DMS153 (cell line): Measurements from ENCODE around the gene MAPK6.
"Not testable (repeated sequence)": the region's sequence is repeated elsewhere in the genome, so short reads cannot be mapped to it uniquely, and the experiment has no call there.

Experiments used
- DNase-seq: peaks from one replicate; lab custom pipeline; 2025; lab: John Stamatoyannopoulos, UW

MAPK6 gene

DNA sequence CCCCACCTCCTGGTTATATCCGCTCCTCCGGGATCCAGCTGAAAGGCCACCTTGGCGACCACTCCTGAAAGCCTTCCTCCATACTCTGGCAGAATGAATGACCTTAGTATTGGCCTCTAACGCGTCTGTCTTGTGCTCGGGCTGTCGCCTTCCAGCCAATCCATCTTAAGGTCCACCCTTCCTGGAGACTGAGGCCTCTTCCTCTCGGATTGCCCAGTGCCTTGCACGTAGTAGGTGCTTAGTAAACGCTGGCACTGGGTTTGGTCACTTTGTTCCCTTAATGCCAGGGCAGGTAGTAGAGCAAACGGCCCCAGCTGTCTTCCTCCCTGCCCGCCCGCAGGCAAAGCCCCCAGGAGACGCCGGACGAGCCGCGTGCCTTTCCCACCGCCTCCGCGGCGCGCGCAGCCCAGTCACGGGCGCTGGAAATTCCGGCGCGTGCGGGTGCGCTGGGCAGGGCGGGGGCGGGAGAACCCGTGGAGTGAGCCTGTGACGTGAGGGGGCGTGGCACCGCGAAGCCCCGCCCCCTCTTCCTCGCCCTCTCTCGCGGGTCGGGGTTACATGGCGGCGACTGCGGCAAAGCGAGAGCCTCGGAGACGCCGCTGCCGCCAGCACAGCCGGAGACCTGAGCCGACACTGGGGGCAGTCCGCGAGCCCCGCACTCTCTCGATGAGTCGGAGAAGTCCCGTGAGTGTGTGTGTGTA lies at the start of gene MAPK6:
Gene MAPK6, plus strand, starts transcription at position 527 of the 701 bp plus-strand sequence. CDS start 27,242 bp downstream, outside the sequence.
- peak; percentile 43 for DNase-seq

DNA sequence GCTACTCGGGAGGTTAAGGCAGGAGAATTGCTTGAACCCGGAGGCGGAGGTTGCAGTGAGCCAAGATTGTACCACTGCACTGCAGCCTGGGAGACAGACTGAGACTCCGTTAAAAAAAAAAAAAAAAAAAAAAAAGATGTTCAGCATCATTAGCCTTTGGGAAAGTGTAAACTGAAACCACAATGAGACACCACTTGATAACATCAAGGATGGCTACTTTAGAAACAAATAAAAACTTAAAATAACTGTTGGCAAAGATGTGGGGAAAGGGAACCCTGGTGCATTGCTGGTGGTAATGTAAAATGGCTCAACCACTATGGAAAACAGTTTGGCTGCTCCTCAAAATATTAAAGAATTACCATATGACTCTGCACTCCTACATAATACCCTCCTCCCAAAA lies 49.3 kb upstream of the MAPK6 start:
- DNase-seq, result no peak

DNA sequence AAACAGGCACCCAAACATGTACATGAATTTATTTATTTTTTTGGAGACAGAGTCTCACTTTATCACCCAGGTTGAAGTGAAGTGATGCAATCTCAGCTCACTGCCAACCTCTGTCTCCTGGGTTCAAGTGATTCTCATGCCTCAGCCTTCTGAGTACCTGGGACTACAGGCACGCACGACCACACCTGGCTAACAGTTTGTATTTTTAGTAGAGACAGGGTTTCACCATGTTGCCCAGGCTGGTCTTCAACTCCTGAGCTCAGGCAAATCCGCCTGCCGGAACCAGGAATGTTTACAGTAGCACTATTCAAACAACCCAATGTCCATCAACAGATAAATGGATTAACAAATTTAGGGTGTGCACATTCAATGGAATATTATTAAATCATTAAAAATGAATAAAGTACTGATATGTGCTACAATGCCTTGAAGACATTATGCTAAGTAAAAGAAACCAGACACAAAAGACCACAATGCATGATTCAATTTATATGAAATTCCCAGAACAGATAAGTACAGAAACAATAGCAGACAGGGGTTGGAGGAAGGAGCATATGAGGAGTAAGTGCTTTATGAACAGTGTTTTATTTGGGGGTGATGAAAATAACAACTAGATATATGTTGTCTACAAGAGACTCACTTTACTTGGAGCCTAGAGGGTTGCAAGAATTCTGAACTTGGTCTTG lies 48.7 kb upstream of the MAPK6 start:
- DNase-seq, result no peak

DNA sequence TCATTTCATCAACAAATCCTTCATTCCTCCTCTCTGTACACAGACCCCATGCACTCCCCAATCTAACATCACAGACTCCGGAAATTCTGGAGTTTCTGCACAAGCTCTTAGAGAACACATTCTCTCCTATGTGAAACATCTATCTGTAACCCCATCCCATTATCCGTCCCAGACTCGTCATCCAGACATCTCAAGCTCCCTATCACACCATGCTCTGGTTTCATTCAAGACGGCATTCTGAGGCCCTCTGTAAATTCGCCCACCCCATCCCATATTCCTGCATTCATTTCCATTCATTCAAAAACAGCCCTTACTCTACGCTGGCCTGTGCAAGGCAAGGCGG lies 48.0 kb upstream of the MAPK6 start:
- no peak for DNase-seq

DNA sequence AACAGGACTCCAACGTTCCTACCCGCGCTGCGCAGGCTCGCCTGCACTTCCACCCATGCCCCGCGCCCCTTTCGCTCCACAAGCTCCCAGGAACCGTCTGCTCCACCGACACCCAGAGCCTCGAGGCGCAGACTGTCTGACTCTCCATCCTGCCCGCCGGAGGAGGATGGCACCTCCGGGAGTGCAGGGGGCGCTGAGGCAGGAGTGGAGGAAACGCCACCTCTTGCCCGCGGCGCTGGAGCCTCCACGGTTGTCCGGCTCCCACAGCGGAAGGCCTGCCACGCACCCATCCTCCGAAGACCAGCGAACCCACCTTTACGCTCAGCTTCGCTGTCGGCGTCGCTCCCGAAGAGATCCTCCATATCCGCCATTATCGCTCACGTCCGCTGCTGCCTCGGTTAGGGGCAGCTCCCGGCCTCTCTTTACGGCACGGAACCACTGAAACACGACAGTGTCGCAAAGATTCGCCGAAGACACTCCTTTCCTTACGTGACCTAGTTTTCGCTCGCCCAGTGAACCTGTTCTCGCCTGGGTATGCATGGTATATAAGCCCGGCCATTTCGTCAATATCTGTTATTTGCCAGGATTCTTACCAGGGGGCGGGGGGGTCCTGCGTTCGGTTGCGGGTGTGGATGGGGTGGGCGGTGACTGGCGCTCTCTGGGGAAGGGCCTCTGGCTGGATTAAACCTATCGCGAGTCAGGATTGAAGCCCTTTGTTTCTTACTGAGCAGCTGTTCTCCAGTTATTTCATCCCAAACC lies 47.5 kb upstream of the MAPK6 start, which contains the start of gene LEO1:
Gene LEO1, minus strand, starts transcription at position 404 of the 759 bp plus-strand sequence. Its CDS starts 33 bp downstream, at position 371.
- peak; percentile 80 for DNase-seq

DNA sequence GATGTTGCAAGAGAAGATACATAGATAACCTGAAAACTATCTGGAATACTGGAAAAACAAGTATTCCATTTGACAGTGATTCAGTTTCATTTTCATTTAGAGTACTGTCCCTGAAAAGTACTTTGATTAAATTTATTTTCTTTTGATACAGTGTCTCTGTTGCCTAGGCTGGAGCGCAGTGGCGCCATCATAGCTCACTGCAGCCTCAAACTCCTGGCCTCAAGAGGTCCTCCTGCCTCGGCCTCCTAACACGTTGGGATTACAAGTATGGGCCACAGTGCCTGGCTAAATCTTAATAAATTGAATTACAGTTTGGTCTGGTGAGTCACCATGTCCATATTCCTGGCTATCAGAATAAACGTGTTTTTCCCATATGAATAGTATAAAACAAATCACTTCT lies 45.8 kb upstream of the MAPK6 start:
- DNase-seq, result no peak

DNA sequence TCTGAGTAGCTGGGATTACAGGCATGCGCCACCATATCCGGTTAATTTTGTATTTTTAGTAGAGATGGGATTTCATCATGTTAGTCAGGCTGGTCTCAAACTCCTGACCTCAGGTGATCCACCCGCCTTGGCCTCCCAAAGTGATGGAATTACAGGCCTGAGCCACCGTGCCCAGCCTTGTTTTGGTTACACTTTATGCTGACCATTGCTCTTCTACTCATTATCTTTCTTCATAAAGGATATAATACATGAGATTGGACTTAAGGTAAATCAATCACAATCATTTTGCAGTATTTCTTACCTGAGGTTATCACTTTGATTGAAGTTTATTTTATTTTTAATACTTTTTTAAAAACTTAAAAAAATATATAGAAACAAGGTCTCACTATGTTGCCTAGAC lies 45.2 kb upstream of the MAPK6 start:
- no peak for DNase-seq

DNA sequence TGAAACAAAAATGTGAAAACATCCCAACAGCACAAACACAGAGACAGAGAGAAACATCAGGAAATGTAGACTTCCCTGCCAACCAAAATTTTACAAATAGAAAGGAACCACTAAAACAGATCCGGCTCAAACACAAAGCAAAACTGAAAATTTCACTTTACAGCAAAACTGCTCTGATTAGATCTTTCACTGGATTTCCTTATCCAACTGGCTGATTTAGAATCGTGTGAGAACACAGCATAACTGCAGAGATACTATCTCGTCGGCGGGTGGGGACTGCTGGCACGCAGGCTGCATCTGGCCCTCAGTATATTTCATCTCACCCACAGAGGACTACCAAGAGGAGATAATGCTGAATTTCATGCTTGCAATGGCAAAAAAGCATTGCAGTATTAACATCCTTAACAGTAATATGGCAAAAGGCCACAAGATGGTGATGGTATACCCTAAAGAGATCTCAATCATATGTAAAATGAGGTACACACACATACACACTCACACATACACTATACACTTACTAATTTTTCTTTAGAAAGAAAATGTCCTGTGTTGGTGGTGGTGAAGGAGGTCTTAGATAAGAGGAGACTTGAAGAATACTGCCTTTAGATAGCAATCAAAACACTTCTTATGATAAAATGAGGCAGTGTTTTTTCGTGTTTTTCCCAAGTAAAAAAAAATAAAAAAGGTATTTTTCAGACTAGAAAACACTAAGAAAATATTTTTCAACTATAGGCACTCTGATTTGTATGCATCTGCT lies 36.8 kb upstream of the MAPK6 start:
- DNase-seq, result peak; percentile 63

DNA sequence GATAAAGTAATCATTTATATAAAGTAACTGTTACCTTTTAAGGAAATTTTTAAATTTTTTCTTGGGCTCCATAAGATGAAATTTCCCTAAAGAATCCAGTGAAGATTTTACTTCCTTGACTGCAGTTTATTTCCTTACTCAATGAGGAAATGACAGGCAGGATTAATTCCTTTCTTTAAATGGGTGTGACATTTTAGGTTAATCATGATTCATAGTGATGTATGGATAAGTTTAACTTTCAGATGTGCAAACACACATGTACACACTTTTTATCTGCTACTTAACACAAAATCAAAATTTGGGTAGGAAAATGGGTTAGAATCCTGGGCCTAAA lies 36.3 kb upstream of the MAPK6 start:
- no peak for DNase-seq

DNA sequence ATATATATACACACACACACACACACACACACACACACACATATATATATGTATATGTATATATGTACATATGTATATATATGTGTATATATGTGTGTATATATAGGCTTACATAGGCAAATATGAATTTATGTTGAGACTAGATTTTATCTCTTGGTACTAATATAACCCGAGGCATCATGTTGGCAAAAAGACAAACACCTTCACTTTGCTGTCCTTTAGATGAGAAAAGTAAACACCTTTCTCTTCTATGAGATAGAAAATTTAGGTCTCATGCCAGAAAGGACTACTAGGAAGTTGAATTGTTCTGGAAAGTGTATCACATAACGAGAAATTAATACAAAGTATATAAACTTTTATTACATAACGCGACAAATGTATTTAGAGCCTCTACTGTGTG lies 27.9 kb upstream of the MAPK6 start:
- no peak for DNase-seq

DNA sequence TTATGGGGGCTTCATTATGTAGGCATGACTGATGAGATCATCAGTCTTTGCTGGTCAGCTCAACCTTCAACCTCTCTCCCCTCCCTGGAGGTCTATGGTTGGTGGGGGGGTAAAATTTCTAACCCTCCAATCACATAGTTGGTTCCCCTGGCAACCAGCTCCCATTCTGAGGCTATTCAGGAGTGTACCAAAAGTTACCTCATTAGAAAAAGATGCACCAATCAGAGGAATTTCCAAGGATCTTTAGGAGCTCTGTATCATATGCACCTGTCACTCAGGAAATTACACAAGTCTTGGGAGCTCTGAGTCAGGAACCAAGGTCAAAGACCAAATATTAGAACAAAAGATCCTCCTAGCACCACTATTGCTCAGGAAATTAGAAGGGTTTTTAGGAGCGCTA lies 26.1 kb upstream of the MAPK6 start:
- no peak for DNase-seq

DNA sequence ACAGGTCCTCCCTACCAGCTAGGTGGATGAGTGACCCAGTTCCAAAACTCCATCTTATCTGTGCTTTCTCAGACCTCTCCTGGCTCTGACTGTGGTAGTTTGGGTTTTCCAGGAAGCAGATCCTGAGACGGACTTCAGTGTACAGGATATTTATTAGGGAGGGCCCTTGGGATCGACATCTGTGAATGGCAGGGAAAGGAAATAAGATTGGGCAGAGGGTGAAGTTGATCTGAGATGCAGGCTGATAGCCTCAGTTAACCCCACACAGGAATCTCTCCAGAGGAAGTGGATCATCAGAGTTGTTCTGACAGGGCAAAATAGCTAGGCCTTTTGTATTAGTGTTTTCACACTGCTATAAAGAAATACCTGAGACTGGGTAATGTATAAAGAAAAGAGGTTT lies 16.7 kb upstream of the MAPK6 start:
- no peak for DNase-seq

DNA sequence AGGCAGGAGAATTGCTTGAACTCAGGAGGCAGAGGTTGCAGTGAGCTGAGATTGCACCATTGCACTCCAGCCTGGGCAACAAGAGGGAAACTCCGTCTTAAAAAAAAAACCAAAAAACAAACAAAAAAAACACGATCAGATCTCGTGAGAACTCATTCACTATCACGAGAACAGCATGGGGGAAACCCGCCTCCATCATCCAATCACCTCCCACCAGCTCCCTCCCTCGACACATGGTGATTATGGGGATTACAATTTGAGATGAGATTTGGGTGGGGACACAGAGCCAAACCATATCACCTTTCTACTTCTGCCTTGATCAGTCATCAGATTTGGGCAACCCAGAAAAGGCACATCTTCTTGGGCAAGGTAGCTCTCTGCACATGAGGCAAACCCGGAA lies 15.9 kb upstream of the MAPK6 start:
- DNase-seq, result not testable (repeated sequence)

DNA sequence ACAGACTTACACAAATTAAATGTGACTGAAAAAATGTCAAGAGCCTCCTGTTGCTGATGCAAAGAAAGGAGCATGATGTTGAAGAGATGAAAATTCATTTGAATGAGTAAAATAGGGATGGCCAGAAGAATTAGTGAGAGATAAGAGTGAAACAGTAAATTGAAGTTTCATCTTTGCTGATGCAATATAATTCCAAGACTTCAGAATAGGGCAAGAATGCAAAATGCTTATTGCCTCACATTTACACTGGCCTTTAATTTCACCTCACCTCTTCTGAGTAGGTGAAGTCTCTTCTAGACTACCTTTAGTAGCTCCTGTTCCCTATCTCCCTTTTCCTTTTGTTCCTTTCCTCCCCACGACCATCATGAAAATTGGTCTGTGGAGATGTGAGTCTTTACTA lies 15.3 kb upstream of the MAPK6 start:
- DNase-seq, result no peak

DNA sequence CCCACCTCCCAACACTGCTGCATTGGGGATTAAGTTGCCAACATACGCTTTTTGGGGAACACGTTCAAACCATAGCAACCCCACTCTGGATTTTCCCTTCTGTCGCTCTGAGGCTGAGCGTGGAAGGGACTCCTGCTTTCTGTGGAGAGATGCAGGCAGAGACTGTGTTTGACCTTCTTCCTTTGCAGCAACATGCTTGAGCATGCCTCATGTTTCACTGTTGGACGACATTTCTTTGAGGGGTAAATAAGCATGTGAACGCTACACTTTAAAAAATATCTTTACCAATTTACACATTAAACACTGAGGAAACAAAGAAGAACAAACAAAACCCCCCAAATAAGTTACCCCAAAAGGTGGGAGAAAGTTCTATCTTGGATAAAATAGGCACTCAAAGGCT lies 14.2 kb upstream of the MAPK6 start:
- no peak for DNase-seq

DNA sequence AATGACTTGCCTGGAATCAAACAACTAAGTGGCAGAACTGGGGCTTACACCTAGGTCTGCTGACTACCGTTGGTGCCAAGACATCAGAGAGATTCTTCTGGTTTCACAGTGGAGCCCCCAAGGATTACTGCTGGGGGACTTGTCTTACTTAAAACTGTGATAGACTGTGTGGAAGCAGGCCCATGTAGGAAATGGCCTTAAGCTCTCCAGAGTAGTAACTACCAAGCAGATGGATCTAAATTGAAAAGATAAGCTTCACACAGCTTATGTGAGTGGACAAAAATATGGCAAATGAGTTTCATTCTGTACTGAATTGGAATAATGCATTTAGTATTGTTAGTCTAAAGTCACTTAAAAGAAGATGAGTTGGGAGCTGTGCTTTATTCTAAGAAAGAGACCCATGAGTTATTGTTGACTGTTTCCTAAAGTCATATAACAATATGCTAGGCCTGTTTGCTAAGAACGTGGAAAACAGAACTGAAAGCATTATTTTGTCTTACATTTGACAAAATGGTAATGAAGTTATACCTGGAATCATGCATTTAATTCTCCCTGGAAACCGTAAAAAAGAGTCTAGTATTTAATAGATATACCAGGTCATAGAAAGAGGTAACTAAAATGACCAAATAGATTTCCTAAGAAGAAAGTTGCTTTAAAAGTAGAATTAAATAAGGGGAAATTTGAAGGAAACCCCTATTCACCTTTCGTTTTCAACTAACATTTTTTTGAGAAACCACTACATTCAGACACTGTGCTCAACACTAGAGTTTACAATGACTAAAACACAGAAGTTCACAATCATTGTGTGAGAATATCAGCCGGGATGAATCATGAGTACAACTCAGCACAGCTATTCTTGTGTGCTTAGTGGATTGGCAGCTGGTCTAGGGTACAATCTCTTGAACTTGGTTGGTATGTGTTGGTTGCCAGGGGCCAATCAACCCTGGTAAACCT lies 13.0 kb upstream of the MAPK6 start:
- no peak for DNase-seq

DNA sequence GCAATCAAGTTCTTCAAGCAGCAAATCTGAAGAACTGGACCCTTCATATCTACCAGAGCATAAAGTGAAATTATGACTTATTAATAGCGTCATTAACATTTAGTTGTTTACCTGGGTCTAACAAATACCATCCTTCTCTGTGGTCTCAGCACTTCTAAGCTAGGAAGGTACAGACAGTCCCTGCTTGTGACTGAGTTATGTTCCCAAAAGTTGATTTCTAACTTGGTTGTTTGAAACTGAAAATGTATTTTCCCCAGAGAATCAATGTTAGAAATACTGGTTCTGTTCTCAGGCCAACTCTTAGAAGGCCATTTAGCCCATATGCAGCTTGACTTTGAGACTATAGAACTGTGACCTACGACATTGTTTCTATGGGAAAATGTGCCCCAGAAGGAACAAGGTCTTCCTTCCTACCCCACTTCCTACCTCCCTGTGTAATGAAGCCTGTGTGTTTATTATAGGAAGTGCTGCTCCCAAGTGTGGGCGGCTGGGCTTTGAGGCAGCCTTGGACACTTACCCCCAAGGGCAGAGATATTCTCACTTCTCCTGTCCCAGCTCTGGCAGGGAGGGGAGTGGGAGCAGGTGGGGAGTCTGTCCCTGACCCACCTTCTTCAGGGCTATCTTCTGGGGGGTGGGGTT lies 12.2 kb upstream of the MAPK6 start:
- DNase-seq, result no peak

DNA sequence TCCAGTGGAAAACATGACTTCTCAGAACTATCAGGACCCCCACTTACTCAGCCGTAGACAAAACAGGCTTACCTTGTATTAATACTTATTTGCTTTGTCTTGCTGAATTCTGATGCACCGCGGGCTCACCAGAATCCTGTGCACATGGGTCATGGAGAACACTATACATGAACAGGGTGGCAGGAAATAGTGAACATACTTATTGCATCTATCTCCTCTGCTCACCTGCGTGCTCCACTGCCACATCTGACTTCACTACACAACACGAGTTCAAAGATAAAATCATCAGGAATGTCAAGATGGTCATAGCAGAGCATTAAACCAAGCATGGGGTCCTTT lies 10.7 kb upstream of the MAPK6 start:
- no peak for DNase-seq

DNA sequence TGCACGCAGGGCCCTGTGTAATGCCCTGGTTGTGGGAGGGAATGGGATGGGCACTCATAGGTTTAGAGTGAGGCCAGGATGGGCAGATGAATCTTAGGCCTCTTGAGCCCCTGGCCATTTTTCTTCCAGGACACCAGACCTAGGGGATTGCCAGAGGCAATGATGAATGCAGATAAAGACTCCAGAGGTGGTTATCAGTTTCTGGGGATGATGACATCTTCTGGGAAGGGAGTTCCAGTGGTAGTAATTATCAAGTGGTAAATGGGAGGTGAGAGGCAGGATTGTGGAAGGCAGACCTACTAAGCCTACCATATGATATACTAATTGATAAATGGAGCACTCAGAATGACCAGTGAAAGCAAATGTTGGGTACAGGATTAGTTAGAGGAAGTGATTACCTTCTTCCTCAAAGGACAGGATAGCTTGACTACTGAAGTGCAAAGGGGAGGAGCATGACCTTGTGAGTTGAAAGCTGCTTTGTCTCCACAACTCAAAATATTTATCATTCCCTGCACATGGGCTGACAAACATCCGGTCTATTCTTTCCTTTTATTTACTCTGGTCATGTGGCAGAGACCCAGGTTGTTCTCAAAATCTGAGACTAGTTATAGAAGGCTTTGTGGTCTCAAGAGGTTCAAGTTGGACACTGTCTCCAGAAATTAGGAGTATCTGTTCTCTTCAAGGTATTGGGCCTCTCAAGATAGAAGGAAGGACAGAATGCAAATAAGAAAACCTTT lies 10.2 kb upstream of the MAPK6 start:
- DNase-seq, result peak; percentile 85
